GM12801 (cell line): ENCODE measurements around the gene AEBP2.

Source experiments
- TF ChIP-seq, protein P1 (sequence below): IDR thresholded peaks from one replicate; pipeline ENCODE4 v1.5.1; 2011; ENCODE audit warnings: control low read depth; ENCODE audit not compliant: insufficient read length; ENCODE audit errors: extremely low read depth

Gene AEBP2

GRCh38 chr12:19545301-19545700 is 106.0 kb downstream of the AEBP2 start:
- TF ChIP-seq, protein P1, sequence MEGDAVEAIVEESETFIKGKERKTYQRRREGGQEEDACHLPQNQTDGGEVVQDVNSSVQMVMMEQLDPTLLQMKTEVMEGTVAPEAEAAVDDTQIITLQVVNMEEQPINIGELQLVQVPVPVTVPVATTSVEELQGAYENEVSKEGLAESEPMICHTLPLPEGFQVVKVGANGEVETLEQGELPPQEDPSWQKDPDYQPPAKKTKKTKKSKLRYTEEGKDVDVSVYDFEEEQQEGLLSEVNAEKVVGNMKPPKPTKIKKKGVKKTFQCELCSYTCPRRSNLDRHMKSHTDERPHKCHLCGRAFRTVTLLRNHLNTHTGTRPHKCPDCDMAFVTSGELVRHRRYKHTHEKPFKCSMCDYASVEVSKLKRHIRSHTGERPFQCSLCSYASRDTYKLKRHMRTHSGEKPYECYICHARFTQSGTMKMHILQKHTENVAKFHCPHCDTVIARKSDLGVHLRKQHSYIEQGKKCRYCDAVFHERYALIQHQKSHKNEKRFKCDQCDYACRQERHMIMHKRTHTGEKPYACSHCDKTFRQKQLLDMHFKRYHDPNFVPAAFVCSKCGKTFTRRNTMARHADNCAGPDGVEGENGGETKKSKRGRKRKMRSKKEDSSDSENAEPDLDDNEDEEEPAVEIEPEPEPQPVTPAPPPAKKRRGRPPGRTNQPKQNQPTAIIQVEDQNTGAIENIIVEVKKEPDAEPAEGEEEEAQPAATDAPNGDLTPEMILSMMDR, result no peak

GRCh38 chr12:19546027-19546426 is 106.7 kb downstream of the AEBP2 start:
- TF ChIP-seq, protein P1, result no peak

- TF ChIP-seq, protein P1, result no peak
Observed at GRCh38 chr12:19546611-19547162, 107.4 kb downstream of the AEBP2 start.

DNA sequence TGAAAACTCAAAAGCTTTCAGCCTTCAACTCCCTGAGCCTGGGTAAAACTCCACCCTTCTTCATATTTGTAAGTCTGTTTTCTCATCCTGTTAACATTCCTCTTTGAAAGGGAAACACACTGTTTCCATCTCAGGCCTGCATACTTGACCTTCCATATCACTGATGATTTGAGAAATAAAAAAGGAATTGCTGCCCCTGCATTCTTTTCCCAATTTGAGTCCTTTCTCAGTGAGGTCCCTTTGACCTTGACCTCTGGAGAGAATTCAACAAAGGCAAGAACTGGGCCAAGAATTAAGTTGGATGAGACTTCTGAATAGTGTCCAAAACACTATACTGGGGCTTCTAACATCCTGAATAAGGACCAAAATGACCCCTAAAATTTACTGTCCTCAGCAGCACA is 108.0 kb downstream of the AEBP2 start:
- TF ChIP-seq, protein P1, result no peak

GRCh38 chr12:19548834-19549233 is 109.5 kb downstream of the AEBP2 start:
- TF ChIP-seq, protein P1, result no peak

DNA sequence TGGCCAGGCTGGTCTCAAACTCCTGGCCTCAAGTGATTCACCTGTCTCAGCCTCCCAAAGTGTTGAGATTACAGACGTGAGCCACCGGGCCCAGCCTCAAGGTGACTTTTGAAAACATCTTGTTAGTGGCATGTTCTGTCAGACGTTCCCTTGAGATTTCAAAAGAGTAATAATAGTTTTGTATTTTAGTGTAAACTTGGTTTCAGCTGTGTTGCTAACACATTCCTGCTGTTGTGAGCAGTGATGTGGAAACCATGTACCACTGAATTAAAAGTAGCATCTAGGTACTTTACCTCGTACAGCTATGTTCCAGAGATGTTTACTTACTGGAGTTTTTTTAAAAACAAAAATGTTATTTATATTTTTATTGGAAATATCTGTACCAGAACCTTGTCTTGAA is 111.3 kb downstream of the AEBP2 start:
- TF ChIP-seq, protein P1, result no peak

- TF ChIP-seq, protein P1, result no peak
Observed at GRCh38 chr12:19553175-19553574, 113.9 kb downstream of the AEBP2 start.
